Spleen (tissue), 7 donors: ENCODE data around the gene TXNRD2.

Experiments
- POLR2A ChIP-seq, 3 donors: fragments of 450-650 bp; IDR thresholded peaks; one replicate each; pipeline ENCODE4 v1.5.1; 2017; ENCODE audit warnings: antibody characterized with exemption in 3 of 3, mild to moderate bottlenecking in 1 of 3
- POLR2AphosphoS5 ChIP-seq, 3 donors: sonication (generic); formaldehyde crosslinking; IDR thresholded peaks; one replicate each; pipeline ENCODE4 v1.5.1; 2017; ENCODE audit warnings: antibody characterized with exemption in 3 of 3
- TF ChIP-seq, protein P1 (sequence below), 11 experiments: fragments of 200-600 bp in 7 of 11; fragments of 450-650 bp in 4 of 11; sonication (generic) in 4 of 11; IDR thresholded peaks in 8 of 11; conservative IDR thresholded peaks in 3 of 11; 1 replicate in 7 of 11; 2 replicates in 4 of 11; pipeline versions ENCODE4 v1.4.0 to v1.8.0; 2016 to 2021; ENCODE audit warnings: antibody characterized with exemption in 11 of 11, inconsistent platforms in 4 of 11, mild to moderate bottlenecking in 1 of 11
- donor health status: DM: no; HTN: no; CAD: no; lungs with moderate emphysema.
- donor health status: DM: no; HTN: no; CAD: no.
- donor health status: DM: no; HTN: no; CAD: no.

DNA sequence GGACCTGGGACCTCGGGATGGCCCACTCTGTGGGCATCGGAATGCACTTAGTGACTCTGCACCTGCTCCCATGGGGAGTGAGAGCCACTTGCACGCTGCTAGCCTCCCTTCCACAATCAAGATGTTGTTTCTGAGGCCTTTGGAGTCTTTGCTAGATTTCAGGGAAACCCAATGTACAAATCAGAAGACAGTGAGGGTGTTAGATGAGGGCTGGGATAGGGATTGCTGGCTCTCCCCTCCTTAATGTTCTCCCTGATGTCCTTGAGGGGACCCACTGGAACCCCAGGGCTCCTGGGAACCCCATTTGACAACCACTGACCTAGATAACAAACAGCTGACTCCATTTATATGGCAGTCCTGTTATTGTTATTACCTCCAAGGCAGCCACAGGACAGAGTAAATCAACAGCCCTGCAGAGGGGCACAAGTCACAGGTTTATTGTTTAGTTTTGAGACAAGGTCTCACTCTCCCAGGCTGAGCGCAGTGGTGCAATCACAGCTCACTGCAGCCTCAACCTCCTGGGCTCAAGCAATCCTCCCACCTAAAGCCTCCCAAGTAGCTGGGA, 31.4 kb downstream of the TXNRD2 start:
- TF ChIP-seq, protein P1, sequence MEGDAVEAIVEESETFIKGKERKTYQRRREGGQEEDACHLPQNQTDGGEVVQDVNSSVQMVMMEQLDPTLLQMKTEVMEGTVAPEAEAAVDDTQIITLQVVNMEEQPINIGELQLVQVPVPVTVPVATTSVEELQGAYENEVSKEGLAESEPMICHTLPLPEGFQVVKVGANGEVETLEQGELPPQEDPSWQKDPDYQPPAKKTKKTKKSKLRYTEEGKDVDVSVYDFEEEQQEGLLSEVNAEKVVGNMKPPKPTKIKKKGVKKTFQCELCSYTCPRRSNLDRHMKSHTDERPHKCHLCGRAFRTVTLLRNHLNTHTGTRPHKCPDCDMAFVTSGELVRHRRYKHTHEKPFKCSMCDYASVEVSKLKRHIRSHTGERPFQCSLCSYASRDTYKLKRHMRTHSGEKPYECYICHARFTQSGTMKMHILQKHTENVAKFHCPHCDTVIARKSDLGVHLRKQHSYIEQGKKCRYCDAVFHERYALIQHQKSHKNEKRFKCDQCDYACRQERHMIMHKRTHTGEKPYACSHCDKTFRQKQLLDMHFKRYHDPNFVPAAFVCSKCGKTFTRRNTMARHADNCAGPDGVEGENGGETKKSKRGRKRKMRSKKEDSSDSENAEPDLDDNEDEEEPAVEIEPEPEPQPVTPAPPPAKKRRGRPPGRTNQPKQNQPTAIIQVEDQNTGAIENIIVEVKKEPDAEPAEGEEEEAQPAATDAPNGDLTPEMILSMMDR (IDR thresholded peaks at IDR 0.05 in 8 of 11, conservative IDR thresholded peaks at IDR 0.05 in 3 of 11), result peak in 7 of 11 experiments; percentile 3 to 48 (median 29)
- TF ChIP-seq POLR2A (IDR thresholded peaks at IDR 0.05), result no peak
- no peak for TF ChIP-seq POLR2AphosphoS5 (IDR thresholded peaks at IDR 0.05)
